ENCODE data around the gene DEPDC1B.
"Not testable (repeated sequence)": the region's sequence is repeated elsewhere in the genome, so short reads cannot be mapped to it uniquely, and the experiment has no call there.

Gene DEPDC1B

DNA sequence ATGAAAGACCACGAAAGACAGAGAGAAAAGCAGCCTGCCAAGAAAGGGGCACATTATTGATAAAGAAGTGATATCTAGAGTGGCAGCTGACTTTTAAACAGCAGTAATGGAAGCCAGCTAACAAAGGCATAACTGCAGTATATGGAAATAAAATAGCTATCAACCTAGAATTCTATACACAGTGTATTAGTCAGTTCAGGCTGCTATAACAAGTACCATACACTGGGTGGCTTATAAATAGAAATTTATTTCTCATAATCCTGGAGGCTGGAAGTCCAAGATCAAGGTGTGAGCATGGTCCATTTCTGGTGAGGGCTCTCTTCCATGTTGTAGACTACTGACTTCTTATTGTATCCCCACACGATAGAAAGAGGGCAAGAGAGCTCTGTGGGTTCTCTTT lies 109.8 kb downstream of the DEPDC1B start:
- TF ChIP-seq, protein P1, sequence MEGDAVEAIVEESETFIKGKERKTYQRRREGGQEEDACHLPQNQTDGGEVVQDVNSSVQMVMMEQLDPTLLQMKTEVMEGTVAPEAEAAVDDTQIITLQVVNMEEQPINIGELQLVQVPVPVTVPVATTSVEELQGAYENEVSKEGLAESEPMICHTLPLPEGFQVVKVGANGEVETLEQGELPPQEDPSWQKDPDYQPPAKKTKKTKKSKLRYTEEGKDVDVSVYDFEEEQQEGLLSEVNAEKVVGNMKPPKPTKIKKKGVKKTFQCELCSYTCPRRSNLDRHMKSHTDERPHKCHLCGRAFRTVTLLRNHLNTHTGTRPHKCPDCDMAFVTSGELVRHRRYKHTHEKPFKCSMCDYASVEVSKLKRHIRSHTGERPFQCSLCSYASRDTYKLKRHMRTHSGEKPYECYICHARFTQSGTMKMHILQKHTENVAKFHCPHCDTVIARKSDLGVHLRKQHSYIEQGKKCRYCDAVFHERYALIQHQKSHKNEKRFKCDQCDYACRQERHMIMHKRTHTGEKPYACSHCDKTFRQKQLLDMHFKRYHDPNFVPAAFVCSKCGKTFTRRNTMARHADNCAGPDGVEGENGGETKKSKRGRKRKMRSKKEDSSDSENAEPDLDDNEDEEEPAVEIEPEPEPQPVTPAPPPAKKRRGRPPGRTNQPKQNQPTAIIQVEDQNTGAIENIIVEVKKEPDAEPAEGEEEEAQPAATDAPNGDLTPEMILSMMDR (IDR thresholded peaks at IDR 0.05; ENCODE audit: extremely low read depth, insufficient read depth, missing control alignments), result no peak
- DNase-seq (ENCODE audit: low spot score), result no peak
- in situ Hi-C loops (cut with MboI; ENCODE audit: low pct_unique_long_range_greater_than_20kb, low sequenced_read_pairs, unreplicated experiment), result no loop called here

DNA sequence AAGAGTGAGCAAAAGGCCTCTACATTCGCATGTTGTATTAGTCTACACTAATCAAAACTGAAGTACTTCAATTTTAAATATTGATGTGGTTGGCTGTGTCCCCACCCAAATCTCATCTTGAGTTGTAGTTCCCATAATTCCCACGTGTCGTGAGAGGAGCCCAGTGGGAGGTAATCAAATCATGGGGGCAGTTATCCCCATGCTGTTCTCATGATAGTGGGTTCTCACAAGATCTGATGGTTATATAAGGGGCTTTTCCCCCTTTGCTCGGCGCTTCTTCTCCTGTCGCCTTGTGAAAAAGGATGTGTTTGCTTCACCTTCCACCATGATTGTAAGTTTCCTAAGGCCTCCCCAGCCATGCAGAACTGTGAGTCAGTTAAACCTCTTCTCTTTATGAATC lies 112.7 kb downstream of the DEPDC1B start:
- DNase-seq (ENCODE audit: low spot score); in situ Hi-C loops (cut with MboI; ENCODE audit: low pct_unique_long_range_greater_than_20kb, low sequenced_read_pairs, unreplicated experiment): not testable (repeated sequence)

DNA sequence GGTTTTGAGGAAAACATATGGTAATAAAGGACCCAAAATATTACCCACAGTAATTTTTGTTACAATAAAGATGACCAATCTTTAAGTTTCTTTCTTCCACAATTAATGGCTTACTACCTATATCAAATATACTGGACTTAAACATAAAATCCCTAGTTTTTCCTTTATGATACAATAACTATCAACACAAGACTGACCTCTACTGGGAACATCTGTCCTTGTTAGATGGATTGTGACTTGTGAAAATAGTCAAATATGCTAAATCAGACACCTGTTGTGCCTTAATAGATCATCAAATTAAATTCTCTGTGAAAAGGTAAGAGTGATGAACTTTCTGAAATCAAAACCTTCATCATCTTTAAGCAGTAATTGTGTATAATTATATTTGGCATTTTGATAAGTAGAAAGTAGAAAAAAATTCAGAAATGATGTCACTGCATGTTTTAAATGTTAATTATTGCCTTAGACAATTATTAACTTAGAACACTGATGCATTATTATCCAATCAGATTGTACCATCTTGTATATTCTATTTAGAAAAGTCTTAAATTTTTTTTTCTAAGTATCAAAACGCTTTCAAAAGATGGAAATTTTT lies 113.6 kb downstream of the DEPDC1B start:
- in situ Hi-C loops (cut with MboI; ENCODE audit: low pct_unique_long_range_greater_than_20kb, low sequenced_read_pairs, unreplicated experiment), result no loop called here
- TF ChIP-seq, protein P1 (IDR thresholded peaks at IDR 0.05; ENCODE audit: extremely low read depth, insufficient read depth, missing control alignments), result peak; percentile 57
- peak; percentile 14 for DNase-seq (ENCODE audit: low spot score)

DNA sequence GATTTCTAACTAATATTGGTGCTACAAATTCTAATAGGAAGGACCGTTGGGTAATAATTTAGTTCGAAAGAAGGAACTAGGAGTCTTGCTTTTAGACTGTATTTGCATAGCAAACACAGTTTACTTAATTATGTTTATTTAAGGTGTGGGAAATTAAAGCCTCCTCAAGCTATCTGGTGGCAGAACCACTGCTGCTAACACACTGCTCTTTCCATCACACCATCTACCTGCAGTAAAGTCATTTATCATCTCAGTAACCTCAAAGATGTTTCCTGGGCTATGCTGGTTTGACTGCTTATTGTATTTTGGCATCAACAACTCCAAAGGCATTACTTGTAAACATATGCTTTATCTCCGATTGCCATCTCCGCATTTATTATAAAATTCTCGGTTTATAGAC lies 114.3 kb downstream of the DEPDC1B start:
- TF ChIP-seq, protein P1 (IDR thresholded peaks at IDR 0.05; ENCODE audit: extremely low read depth, insufficient read depth, missing control alignments), result no peak
- DNase-seq (ENCODE audit: low spot score), result no peak
- in situ Hi-C loops (cut with MboI; ENCODE audit: low pct_unique_long_range_greater_than_20kb, low sequenced_read_pairs, unreplicated experiment), result no loop called here

DNA sequence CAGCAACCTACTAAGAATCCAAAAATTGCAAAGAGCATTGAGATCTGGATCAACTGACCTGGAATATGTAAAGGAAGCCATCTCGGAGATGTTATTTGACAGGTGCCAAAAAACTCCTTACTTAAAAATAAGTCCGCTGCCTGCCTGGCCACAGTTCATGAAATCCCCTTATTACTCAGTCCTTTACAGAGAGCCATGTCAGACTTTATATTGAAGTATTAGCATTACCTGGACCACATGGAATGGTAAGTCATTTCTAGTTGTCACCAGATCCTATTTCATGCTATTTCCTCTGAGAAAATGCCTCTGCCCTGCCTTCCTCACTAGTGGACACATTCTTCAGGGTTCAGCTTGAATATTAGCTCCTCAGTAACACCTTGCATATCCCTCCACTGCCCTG lies 115.7 kb downstream of the DEPDC1B start:
- no peak for DNase-seq (ENCODE audit: low spot score)
- TF ChIP-seq, protein P1 (IDR thresholded peaks at IDR 0.05; ENCODE audit: extremely low read depth, insufficient read depth, missing control alignments), result no peak
- in situ Hi-C loops (cut with MboI; ENCODE audit: low pct_unique_long_range_greater_than_20kb, low sequenced_read_pairs, unreplicated experiment), result no loop called here

DNA sequence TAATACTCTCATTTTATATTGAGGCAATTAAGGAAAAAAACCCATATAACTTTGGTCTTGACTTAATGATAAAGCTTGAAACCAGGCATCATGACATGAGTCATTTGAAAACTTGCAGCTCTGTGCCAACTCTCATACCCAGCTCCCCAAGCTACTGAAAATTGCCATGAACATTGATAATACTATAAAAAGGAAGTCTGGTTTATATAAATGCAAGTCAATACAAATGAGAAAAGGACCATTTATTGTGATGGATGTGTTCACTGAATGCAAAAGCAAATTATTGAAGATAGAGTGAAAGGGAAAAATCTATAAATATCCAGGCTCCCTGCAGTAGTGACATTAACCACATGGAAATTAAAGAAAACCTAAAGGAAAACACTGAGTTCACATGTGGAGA lies 116.3 kb downstream of the DEPDC1B start:
- DNase-seq (ENCODE audit: low spot score), result no peak
- TF ChIP-seq, protein P1 (IDR thresholded peaks at IDR 0.05; ENCODE audit: extremely low read depth, insufficient read depth, missing control alignments), result no peak
- in situ Hi-C loops (cut with MboI; ENCODE audit: low pct_unique_long_range_greater_than_20kb, low sequenced_read_pairs, unreplicated experiment), result no loop called here

DNA sequence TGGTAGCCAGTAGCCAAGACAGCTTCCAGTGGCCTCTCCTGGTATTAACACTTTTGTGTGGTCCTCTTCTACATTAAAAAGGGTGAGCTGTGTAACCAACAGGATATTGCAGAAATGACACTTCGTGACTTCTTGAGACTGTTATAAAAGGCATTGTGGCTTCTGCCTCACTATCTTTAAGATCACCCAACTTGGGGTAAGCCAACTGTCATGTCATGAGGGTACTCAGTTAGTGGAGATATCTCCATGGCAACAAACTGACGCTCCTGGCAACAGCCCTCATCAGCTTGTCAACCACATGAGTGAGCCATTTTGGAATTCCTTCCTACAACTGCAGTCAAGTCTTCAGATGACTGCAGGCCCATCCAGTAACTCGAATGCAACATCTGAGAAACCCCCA lies 121.7 kb downstream of the DEPDC1B start:
- no peak for DNase-seq (ENCODE audit: low spot score)
- TF ChIP-seq, protein P1 (IDR thresholded peaks at IDR 0.05; ENCODE audit: extremely low read depth, insufficient read depth, missing control alignments), result no peak
- in situ Hi-C loops (cut with MboI; ENCODE audit: low pct_unique_long_range_greater_than_20kb, low sequenced_read_pairs, unreplicated experiment), result no loop called here

Measured in GM13977 (cell line).